HFF-Myc (cell line): ENCODE results near the gene PRPF39.

ENCODE experiments used
- DNase-seq: peaks from one replicate; pipeline ENCODE4 v3.0.0-alpha.2; 2011; ENCODE audit warnings: low read depth; ENCODE audit errors: extremely low read depth
- H3K4me3 ChIP-seq: replicated peaks from 2 replicates; pipeline ENCODE4 v1.5.1; 2011; ENCODE audit warnings: low read depth, mild to moderate bottlenecking, control low read depth, low read length
- TF ChIP-seq, protein P1 (sequence below): IDR thresholded peaks from 2 replicates; pipeline ENCODE4 v1.5.1; 2012; ENCODE audit warnings: mild to moderate bottlenecking, low read depth, low read length, control low read depth; ENCODE audit errors: missing control alignments

Gene PRPF39

DNA sequence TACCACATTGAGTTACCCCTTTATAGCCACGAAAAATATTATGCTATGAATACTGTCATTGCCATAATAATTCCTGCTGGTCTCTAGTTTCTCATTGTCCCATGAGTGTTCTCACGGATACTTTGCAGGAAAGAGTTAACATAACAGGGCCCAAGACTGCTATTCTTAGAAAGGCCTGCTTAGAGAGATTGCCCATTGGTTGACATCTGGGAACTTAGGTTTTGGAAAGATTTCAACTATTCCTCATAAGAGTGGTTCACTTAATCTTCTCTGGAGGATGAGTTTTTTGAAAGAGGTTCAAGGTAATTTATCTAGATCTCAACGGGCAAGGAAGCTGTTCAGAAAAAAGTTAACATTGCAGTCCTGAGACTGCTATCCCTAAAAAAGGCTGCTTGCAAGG lies 18.4 kb upstream of the PRPF39 start:
- H3K4me3 ChIP-seq = no peak overlapping the region
- DNase-seq = no peak
- TF ChIP-seq, protein P1, sequence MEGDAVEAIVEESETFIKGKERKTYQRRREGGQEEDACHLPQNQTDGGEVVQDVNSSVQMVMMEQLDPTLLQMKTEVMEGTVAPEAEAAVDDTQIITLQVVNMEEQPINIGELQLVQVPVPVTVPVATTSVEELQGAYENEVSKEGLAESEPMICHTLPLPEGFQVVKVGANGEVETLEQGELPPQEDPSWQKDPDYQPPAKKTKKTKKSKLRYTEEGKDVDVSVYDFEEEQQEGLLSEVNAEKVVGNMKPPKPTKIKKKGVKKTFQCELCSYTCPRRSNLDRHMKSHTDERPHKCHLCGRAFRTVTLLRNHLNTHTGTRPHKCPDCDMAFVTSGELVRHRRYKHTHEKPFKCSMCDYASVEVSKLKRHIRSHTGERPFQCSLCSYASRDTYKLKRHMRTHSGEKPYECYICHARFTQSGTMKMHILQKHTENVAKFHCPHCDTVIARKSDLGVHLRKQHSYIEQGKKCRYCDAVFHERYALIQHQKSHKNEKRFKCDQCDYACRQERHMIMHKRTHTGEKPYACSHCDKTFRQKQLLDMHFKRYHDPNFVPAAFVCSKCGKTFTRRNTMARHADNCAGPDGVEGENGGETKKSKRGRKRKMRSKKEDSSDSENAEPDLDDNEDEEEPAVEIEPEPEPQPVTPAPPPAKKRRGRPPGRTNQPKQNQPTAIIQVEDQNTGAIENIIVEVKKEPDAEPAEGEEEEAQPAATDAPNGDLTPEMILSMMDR = no peak

DNA sequence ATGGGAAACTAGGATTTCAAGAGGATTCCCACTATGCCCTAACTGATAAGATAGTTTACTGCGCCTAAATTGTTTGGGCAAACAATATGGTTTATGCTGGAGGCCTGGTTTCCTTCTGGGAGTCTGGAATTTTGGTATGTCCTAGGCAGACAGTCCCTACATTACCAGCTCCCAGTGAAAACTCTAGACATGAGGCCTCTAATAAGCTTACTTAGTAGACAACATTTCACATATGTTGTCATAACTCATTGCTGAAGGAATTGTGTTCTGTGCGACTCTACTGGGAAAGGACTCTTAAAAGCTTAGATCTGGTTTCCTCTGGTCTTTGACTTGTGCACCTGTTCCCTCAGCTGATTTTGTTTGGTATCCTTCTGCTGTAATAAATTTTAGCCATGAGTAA lies 18.0 kb upstream of the PRPF39 start:
- TF ChIP-seq, protein P1 = no peak
- no peak overlapping the region for H3K4me3 ChIP-seq
- no peak for DNase-seq

DNA sequence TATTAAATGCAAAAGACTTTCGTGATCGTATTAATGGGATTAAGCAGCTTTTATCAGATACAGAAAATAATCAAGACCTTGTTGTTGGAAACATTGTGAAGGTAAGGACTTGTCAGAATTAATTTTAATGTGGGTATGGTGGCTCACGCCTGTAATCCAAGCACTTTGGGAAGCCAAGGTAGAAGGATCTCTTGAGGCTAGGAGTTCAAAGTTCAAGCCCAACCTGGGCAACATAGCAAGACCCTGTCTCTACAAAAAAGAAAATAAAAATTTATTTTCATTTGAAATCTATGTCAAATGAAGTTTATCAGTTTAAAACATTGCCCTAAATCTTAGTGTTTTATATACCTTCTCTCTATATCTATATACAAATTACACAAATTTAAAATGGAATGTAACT lies 17.2 kb upstream of the PRPF39 start:
- DNase-seq = no peak
- TF ChIP-seq, protein P1 = no peak
- H3K4me3 ChIP-seq = no peak overlapping the region

DNA sequence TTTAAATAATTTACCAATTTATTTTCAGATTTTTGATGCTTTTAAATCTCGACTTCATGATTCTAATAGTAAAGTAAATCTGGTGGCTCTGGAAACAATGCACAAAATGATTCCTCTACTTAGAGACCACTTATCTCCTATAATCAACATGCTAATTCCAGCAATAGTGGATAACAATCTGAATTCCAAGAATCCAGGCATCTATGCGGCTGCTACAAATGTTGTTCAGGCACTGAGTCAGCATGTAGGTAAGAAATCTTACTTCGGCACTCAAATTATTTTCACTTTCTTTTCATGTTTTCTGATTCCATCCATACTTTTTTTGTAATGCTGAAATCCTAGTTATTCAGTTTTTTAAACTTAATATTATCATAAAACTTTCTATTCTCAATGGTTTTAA lies 15.5 kb upstream of the PRPF39 start:
- no peak for DNase-seq
- TF ChIP-seq, protein P1 = no peak
- H3K4me3 ChIP-seq = no peak overlapping the region

DNA sequence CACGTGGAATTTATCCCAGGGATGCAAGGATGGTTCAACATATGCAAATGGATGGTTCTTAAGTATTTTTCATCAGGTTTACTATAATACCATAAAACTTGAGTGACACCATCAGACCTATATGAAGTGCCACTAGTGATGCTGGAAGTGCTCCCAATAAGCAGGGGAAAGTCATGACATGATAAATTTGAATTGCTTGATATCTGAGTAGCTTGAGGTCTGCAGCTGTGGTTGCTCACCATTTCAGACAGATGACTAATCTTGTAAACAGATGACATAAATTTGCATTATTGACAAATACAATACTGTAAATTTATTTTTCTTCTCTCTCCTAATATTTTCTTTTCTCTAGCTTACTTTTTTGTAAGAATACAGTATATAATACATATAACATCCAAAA lies 13.7 kb upstream of the PRPF39 start:
- TF ChIP-seq, protein P1 = no peak

DNA sequence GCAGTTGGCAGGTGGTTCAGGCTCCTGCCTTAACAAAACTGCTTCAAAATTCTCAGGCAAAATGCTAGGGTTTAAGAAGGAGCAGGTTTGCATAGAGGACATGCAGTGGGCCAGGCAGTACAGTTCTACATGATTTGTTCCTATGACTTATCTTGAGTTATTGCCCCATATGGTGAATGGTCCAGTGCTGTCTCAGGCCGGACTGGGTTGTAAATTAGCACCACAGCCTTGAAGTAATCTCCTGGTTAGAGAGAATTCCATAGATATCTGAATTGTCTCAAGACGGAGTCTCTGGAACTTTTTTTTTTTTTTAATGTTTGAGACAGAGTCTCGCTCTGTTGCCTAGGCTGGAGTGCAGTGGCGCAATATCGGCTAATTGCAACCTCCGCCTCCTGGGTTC lies 11.8 kb upstream of the PRPF39 start:
- no peak for DNase-seq
- TF ChIP-seq, protein P1 = no peak
- no peak overlapping the region for H3K4me3 ChIP-seq

More for the DNA sequence above, 13.7 kb upstream of the PRPF39 start:
- H3K4me3 ChIP-seq = no peak overlapping the region
- DNase-seq = no peak

DNA sequence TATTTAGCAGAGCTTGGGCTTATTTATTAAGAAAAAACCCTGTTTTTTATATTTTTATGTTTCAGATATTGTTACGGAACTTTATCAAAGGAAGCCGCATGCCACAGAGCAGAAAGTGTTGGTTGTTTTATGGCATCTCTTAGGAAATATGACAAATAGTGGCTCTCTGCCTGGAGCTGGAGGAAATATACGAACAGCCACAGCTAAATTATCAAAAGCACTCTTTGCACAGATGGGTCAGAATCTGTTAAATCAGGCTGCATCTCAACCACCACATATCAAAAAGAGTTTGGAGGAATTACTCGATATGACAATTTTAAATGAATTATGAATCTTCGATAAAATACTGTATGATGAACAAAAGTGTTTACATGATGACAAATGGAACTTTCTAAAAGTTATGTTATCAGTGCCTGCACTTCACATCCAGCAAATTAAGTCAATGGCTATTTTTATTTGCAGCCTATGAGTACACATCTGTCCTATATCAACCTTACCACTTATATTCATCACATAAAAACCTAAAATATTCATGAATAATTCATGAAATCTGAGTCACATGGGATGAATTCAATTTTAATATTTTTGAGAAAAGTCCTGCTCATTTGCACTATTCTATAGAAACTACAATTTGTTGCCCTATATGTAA lies 10.6 kb upstream of the PRPF39 start:
- DNase-seq = no peak
- TF ChIP-seq, protein P1 = no peak
- H3K4me3 ChIP-seq = no peak overlapping the region
